ENCODE data around the gene NUDCD3.

Gene NUDCD3

GRCh38 chr7:44335184-44335583, 155.3 kb downstream of the NUDCD3 start:
- 97% methylated on average over 4 of the region's 4 CpGs for WGBS
- Histone ChIP-seq H3K4me3 (ENCODE audit: low read length) (no peak overlapping the region), H3K4me1 (ENCODE audit: insufficient read depth, low read length) (peaks cover 4% of the 10 kb centered on the region; the same call in 1 of the 2 replicates), H3K9ac (ENCODE audit: low read depth, low read length) (no peak overlapping the region), H3K27me3 (ENCODE audit: insufficient read depth, low read length) (no peaks in the 10 kb centered on the region), H3K36me3 (ENCODE audit: insufficient read depth, low read length) (no peaks in the 10 kb centered on the region), H3K9me3 (ENCODE audit: insufficient read depth, low read depth, low read length) (no peaks in the 10 kb centered on the region), H3K27ac (ENCODE audit: low read depth, low read length) (no peak overlapping the region)

- no peaks in the 10 kb centered on the region for H3K36me3 ChIP-seq (ENCODE audit: insufficient read depth, low read length)
- H3K9ac ChIP-seq (ENCODE audit: low read depth, low read length) = no peak overlapping the region
- WGBS = 90% methylated on average over 11 of the region's 11 CpGs
- no peaks in the 10 kb centered on the region for H3K27me3 ChIP-seq (ENCODE audit: insufficient read depth, low read length)
- no peak overlapping the region for H3K27ac ChIP-seq (ENCODE audit: low read depth, low read length)
- no peaks in the 10 kb centered on the region for H3K9me3 ChIP-seq (ENCODE audit: insufficient read depth, low read depth, low read length)
- peaks cover 4% of the 10 kb centered on the region; the same call in 1 of the 2 replicates for H3K4me1 ChIP-seq (ENCODE audit: insufficient read depth, low read length)
- no peak overlapping the region for H3K4me3 ChIP-seq (ENCODE audit: low read length)
Measured at GRCh38 chr7:44334734-44335097, 155.7 kb downstream of the NUDCD3 start.

- Histone ChIP-seq H3K9ac (ENCODE audit: low read depth, low read length) (no peak overlapping the region), H3K27me3 (ENCODE audit: insufficient read depth, low read length) (no peaks in the 10 kb centered on the region), H3K4me1 (ENCODE audit: insufficient read depth, low read length) (peaks cover 4% of the 10 kb centered on the region; the same call in 1 of the 2 replicates), H3K9me3 (ENCODE audit: insufficient read depth, low read depth, low read length) (no peaks in the 10 kb centered on the region), H3K36me3 (ENCODE audit: insufficient read depth, low read length) (no peaks in the 10 kb centered on the region), H3K27ac (ENCODE audit: low read depth, low read length) (no peak overlapping the region), H3K4me3 (ENCODE audit: low read length) (no peak overlapping the region)
- WGBS = 82% methylated on average over 19 of the region's 19 CpGs
Measured at GRCh38 chr7:44333911-44334733, 156.3 kb downstream of the NUDCD3 start.

- H3K9me3 ChIP-seq (ENCODE audit: insufficient read depth, low read depth, low read length) = no peaks in the 10 kb centered on the region
- no peak overlapping the region for H3K4me3 ChIP-seq (ENCODE audit: low read length)
- H3K27ac ChIP-seq (ENCODE audit: low read depth, low read length) = no peak overlapping the region
- no peaks in the 10 kb centered on the region for H3K36me3 ChIP-seq (ENCODE audit: insufficient read depth, low read length)
- WGBS = 87% methylated on average over 4 of the region's 5 CpGs
- H3K9ac ChIP-seq (ENCODE audit: low read depth, low read length) = no peak overlapping the region
- H3K27me3 ChIP-seq (ENCODE audit: insufficient read depth, low read length) = peaks cover 20% of the 10 kb centered on the region
- peaks cover 4% of the 10 kb centered on the region; the same call in 1 of the 2 replicates for H3K4me1 ChIP-seq (ENCODE audit: insufficient read depth, low read length)
Measured at GRCh38 chr7:44331682-44332081, 158.8 kb downstream of the NUDCD3 start.

GRCh38 chr7:44330331-44330730, 160.1 kb downstream of the NUDCD3 start:
- Histone ChIP-seq H3K27ac (ENCODE audit: low read depth, low read length) (no peak overlapping the region), H3K4me1 (ENCODE audit: insufficient read depth, low read length) (no peaks in the 10 kb centered on the region), H3K9ac (ENCODE audit: low read depth, low read length) (no peak overlapping the region), H3K36me3 (ENCODE audit: insufficient read depth, low read length) (no peaks in the 10 kb centered on the region), H3K9me3 (ENCODE audit: insufficient read depth, low read depth, low read length) (no peaks in the 10 kb centered on the region), H3K27me3 (ENCODE audit: insufficient read depth, low read length) (peaks cover 34% of the 10 kb centered on the region), H3K4me3 (ENCODE audit: low read length) (no peak overlapping the region)
- 86% methylated on average over 6 of the region's 6 CpGs for WGBS

- no peak overlapping the region for H3K4me3 ChIP-seq (ENCODE audit: low read length)
- H3K4me1 ChIP-seq (ENCODE audit: insufficient read depth, low read length) = no peaks in the 10 kb centered on the region
- H3K27me3 ChIP-seq (ENCODE audit: insufficient read depth, low read length) = peaks cover 38% of the 10 kb centered on the region
- H3K9me3 ChIP-seq (ENCODE audit: insufficient read depth, low read depth, low read length) = no peaks in the 10 kb centered on the region
- 87% methylated on average over 3 of the region's 3 CpGs for WGBS
- no peak overlapping the region for H3K27ac ChIP-seq (ENCODE audit: low read depth, low read length)
- no peak overlapping the region for H3K9ac ChIP-seq (ENCODE audit: low read depth, low read length)
- H3K36me3 ChIP-seq (ENCODE audit: insufficient read depth, low read length) = no peaks in the 10 kb centered on the region
Measured at GRCh38 chr7:44329888-44330287, 160.6 kb downstream of the NUDCD3 start.

Measured in HUES64 (cell line).